MM.1S (cell line): ENCODE data around the gene KIF5C.

Experiments used
- CTCF ChIP-seq: fragments of 300-600 bp; sonication (generic); IDR thresholded peaks from 2 replicates; pipeline ENCODE4 v1.5.1; 2016; ENCODE audit warnings: antibody characterized with exemption, low read length, mixed read lengths
- EZH2 ChIP-seq: fragments of 300-600 bp; sonication (generic); optimal IDR thresholded peaks from 2 replicates; pipeline ENCODE3; 2017; ENCODE audit warnings: low read depth, mild to moderate bottlenecking, antibody characterized with exemption, low read length, mixed read lengths
- EZH2phosphoT487 ChIP-seq: fragments of 300-600 bp; sonication (generic); IDR thresholded peaks from 2 replicates; pipeline ENCODE4 v1.6.1; 2018; ENCODE audit warnings: antibody characterized with exemption, low read length

- no peak for TF ChIP-seq CTCF
- TF ChIP-seq EZH2, result no peak
- TF ChIP-seq EZH2phosphoT487, result no peak
These were observed 163.6 kb downstream of the KIF5C start, which contains the start of gene LYPD6B for GRCh38 chr2:149038442-149039212.
